GM12874 (cell line): ENCODE results near the gene CD52.

Experiments
- CTCF ChIP-seq: IDR thresholded peaks from 2 replicates; pipeline ENCODE4 v1.5.1; 2011; ENCODE audit warnings: low read depth, mild to moderate bottlenecking, control low read depth, low read length, moderate library complexity; ENCODE audit not compliant: insufficient read depth

Gene CD52

GRCh38 chr1:26346274-26347033 lies 28.7 kb downstream of the CD52 start:
- TF ChIP-seq CTCF, result no peak

GRCh38 chr1:26349188-26349876 lies 31.6 kb downstream of the CD52 start:
- TF ChIP-seq CTCF, result no peak

- no peak for TF ChIP-seq CTCF
Measured at GRCh38 chr1:26349877-26350244, 32.1 kb downstream of the CD52 start.

- no peak for TF ChIP-seq CTCF
Measured at GRCh38 chr1:26350343-26350700, 32.6 kb downstream of the CD52 start.

- TF ChIP-seq CTCF, result no peak
Measured at GRCh38 chr1:26350701-26351589, 33.2 kb downstream of the CD52 start.

- TF ChIP-seq CTCF, result no peak
Measured at GRCh38 chr1:26351590-26352337, 34.0 kb downstream of the CD52 start.

GRCh38 chr1:26352338-26352679 lies 34.6 kb downstream of the CD52 start:
- TF ChIP-seq CTCF, result no peak
